HG03196 (cell line): Measurements from ENCODE around the gene SPHK2.
"Not testable (repeated sequence)": the region's sequence is repeated elsewhere in the genome, so short reads cannot be mapped to it uniquely, and the experiment has no call there.

Experiments
- ATAC-seq: cut with Tn5 transposase; IDR thresholded peaks from one replicate; pipeline ENCODE4 v1.9.1; 2021; ENCODE audit not compliant: unreplicated experiment

Gene SPHK2

GRCh38 chr19:48676887-48677286 is 57.6 kb downstream of the SPHK2 start:
- no peak for ATAC-seq

GRCh38 chr19:48678201-48678600 is 58.9 kb downstream of the SPHK2 start:
- ATAC-seq, result no peak

- ATAC-seq, result not testable (repeated sequence)
These were observed 60.7 kb downstream of the SPHK2 start for GRCh38 chr19:48680006-48680405.
